ENCODE data around the gene PRDM5.
A peak's percentile ranks its signal among the peaks of the same experiment; 100 is the strongest.

The PRDM5 gene

GRCh38 chr4:120725639-120726580 lies 196.6 kb downstream of the PRDM5 start:
- no peaks in the 10 kb centered on the region for H3K27me3 ChIP-seq (ENCODE audit: insufficient read depth, insufficient read length)
- H3K4me1 ChIP-seq (ENCODE audit: insufficient read depth, insufficient read length): no peaks in the 10 kb centered on the region
- no peak overlapping the region for H3K4me3 ChIP-seq (ENCODE audit: insufficient read length, low read depth)
- H3K36me3 ChIP-seq (ENCODE audit: insufficient read depth, insufficient read length, low read length): no peaks in the 10 kb centered on the region
- TF ChIP-seq YY1 (IDR thresholded peaks at IDR 0.05; ENCODE audit: insufficient read depth, insufficient read length): no peak
- TF ChIP-seq SUZ12 (IDR thresholded peaks at IDR 0.05; ENCODE audit: extremely low read depth, insufficient read depth, insufficient read length): no peak
- TF ChIP-seq ZNF274 (IDR thresholded peaks at IDR 0.05; ENCODE audit: low read depth, low read length): no peak
- H3K9me3 ChIP-seq (ENCODE audit: insufficient read depth, low read length): no peaks in the 10 kb centered on the region
- DNase-seq (ENCODE audit: low read depth, low spot score): no peak
- H3K9ac ChIP-seq (ENCODE audit: insufficient read length, low read depth): no peak overlapping the region

- Histone ChIP-seq H3K9me3 (ENCODE audit: insufficient read depth, low read length) (no peaks in the 10 kb centered on the region), H3K27me3 (ENCODE audit: insufficient read depth, insufficient read length) (no peaks in the 10 kb centered on the region), H3K4me1 (ENCODE audit: insufficient read depth, insufficient read length) (no peaks in the 10 kb centered on the region), H3K36me3 (ENCODE audit: insufficient read depth, insufficient read length, low read length) (no peaks in the 10 kb centered on the region), H3K9ac (ENCODE audit: insufficient read length, low read depth) (no peak overlapping the region), H3K4me3 (ENCODE audit: insufficient read length, low read depth) (no peak overlapping the region)
- DNase-seq (ENCODE audit: low read depth, low spot score): no peak
- TF ChIP-seq YY1 (IDR thresholded peaks at IDR 0.05; ENCODE audit: insufficient read depth, insufficient read length) (no peak), SUZ12 (IDR thresholded peaks at IDR 0.05; ENCODE audit: extremely low read depth, insufficient read depth, insufficient read length) (no peak), ZNF274 (IDR thresholded peaks at IDR 0.05; ENCODE audit: low read depth, low read length) (no peak)
Measured at GRCh38 chr4:120724656-120725055, 197.9 kb downstream of the PRDM5 start.

GRCh38 chr4:120723986-120724385 lies 198.5 kb downstream of the PRDM5 start:
- no peaks in the 10 kb centered on the region for H3K36me3 ChIP-seq (ENCODE audit: insufficient read depth, insufficient read length, low read length)
- H3K9me3 ChIP-seq (ENCODE audit: insufficient read depth, low read length): no peaks in the 10 kb centered on the region
- H3K27me3 ChIP-seq (ENCODE audit: insufficient read depth, insufficient read length): no peaks in the 10 kb centered on the region
- no peak for DNase-seq (ENCODE audit: low read depth, low spot score)
- no peaks in the 10 kb centered on the region for H3K4me1 ChIP-seq (ENCODE audit: insufficient read depth, insufficient read length)
- no peak overlapping the region for H3K4me3 ChIP-seq (ENCODE audit: insufficient read length, low read depth)
- no peak for TF ChIP-seq SUZ12 (IDR thresholded peaks at IDR 0.05; ENCODE audit: extremely low read depth, insufficient read depth, insufficient read length)
- TF ChIP-seq YY1 (IDR thresholded peaks at IDR 0.05; ENCODE audit: insufficient read depth, insufficient read length): no peak
- no peak for TF ChIP-seq ZNF274 (IDR thresholded peaks at IDR 0.05; ENCODE audit: low read depth, low read length)
- no peak overlapping the region for H3K9ac ChIP-seq (ENCODE audit: insufficient read length, low read depth)

- Histone ChIP-seq H3K9me3 (ENCODE audit: insufficient read depth, low read length) (no peaks in the 10 kb centered on the region), H3K36me3 (ENCODE audit: insufficient read depth, insufficient read length, low read length) (no peaks in the 10 kb centered on the region), H3K4me1 (ENCODE audit: insufficient read depth, insufficient read length) (no peaks in the 10 kb centered on the region), H3K27me3 (ENCODE audit: insufficient read depth, insufficient read length) (no peaks in the 10 kb centered on the region), H3K4me3 (ENCODE audit: insufficient read length, low read depth) (no peak overlapping the region), H3K9ac (ENCODE audit: insufficient read length, low read depth) (no peak overlapping the region)
- TF ChIP-seq ZNF274 (IDR thresholded peaks at IDR 0.05; ENCODE audit: low read depth, low read length): no peak
- no peak for TF ChIP-seq SUZ12 (IDR thresholded peaks at IDR 0.05; ENCODE audit: extremely low read depth, insufficient read depth, insufficient read length)
- TF ChIP-seq YY1 (IDR thresholded peaks at IDR 0.05; ENCODE audit: insufficient read depth, insufficient read length): no peak
- DNase-seq (ENCODE audit: low read depth, low spot score): no peak
Measured at GRCh38 chr4:120723105-120723504, 199.4 kb downstream of the PRDM5 start.

GRCh38 chr4:120722655-120723054 lies 199.9 kb downstream of the PRDM5 start:
- Histone ChIP-seq H3K27me3 (ENCODE audit: insufficient read depth, insufficient read length) (no peaks in the 10 kb centered on the region), H3K4me3 (ENCODE audit: insufficient read length, low read depth) (no peak overlapping the region), H3K9me3 (ENCODE audit: insufficient read depth, low read length) (no peaks in the 10 kb centered on the region), H3K9ac (ENCODE audit: insufficient read length, low read depth) (no peak overlapping the region), H3K4me1 (ENCODE audit: insufficient read depth, insufficient read length) (no peaks in the 10 kb centered on the region), H3K36me3 (ENCODE audit: insufficient read depth, insufficient read length, low read length) (no peaks in the 10 kb centered on the region)
- no peak for DNase-seq (ENCODE audit: low read depth, low spot score)
- TF ChIP-seq ZNF274 (IDR thresholded peaks at IDR 0.05; ENCODE audit: low read depth, low read length): no peak
- TF ChIP-seq YY1 (IDR thresholded peaks at IDR 0.05; ENCODE audit: insufficient read depth, insufficient read length): no peak
- TF ChIP-seq SUZ12 (IDR thresholded peaks at IDR 0.05; ENCODE audit: extremely low read depth, insufficient read depth, insufficient read length): no peak

- TF ChIP-seq YY1 (IDR thresholded peaks at IDR 0.05; ENCODE audit: insufficient read depth, insufficient read length) (no peak), SUZ12 (IDR thresholded peaks at IDR 0.05; ENCODE audit: extremely low read depth, insufficient read depth, insufficient read length) (no peak), ZNF274 (IDR thresholded peaks at IDR 0.05; ENCODE audit: low read depth, low read length) (no peak)
- Histone ChIP-seq H3K4me1 (ENCODE audit: insufficient read depth, insufficient read length) (no peaks in the 10 kb centered on the region), H3K4me3 (ENCODE audit: insufficient read length, low read depth) (no peak overlapping the region), H3K9me3 (ENCODE audit: insufficient read depth, low read length) (no peaks in the 10 kb centered on the region), H3K27me3 (ENCODE audit: insufficient read depth, insufficient read length) (no peaks in the 10 kb centered on the region), H3K9ac (ENCODE audit: insufficient read length, low read depth) (no peak overlapping the region), H3K36me3 (ENCODE audit: insufficient read depth, insufficient read length, low read length) (no peaks in the 10 kb centered on the region)
- DNase-seq (ENCODE audit: low read depth, low spot score): no peak
Measured at GRCh38 chr4:120720354-120720934, 202.1 kb downstream of the PRDM5 start.

- TF ChIP-seq ZNF274 (IDR thresholded peaks at IDR 0.05; ENCODE audit: low read depth, low read length) (no peak), YY1 (IDR thresholded peaks at IDR 0.05; ENCODE audit: insufficient read depth, insufficient read length) (no peak), SUZ12 (IDR thresholded peaks at IDR 0.05; ENCODE audit: extremely low read depth, insufficient read depth, insufficient read length) (no peak)
- no peaks in the 10 kb centered on the region for H3K27me3 ChIP-seq (ENCODE audit: insufficient read depth, insufficient read length)
- H3K4me3 ChIP-seq (ENCODE audit: insufficient read length, low read depth): no peak overlapping the region
- no peaks in the 10 kb centered on the region for H3K9me3 ChIP-seq (ENCODE audit: insufficient read depth, low read length)
- DNase-seq (ENCODE audit: low read depth, low spot score): peak; percentile 9
- H3K9ac ChIP-seq (ENCODE audit: insufficient read length, low read depth): no peak overlapping the region
- no peaks in the 10 kb centered on the region for H3K4me1 ChIP-seq (ENCODE audit: insufficient read depth, insufficient read length)
- H3K36me3 ChIP-seq (ENCODE audit: insufficient read depth, insufficient read length, low read length): no peaks in the 10 kb centered on the region
Measured at GRCh38 chr4:120718979-120719566, 203.5 kb downstream of the PRDM5 start.

Measured in NT2/D1 (cell line).